Cardiac muscle cell (in vitro differentiated cells and primary cell): ENCODE results near the gene THADA. TPM values are rescaled to one million over a fixed set of nuclear protein-coding genes. Genes with fewer than 3 reads are reported as not detected.
A peak's percentile ranks its signal among the peaks of the same experiment; 100 is the strongest.

Experiments used
- DNase-seq, 2 donors: peaks; one replicate each; pipeline versions ENCODE4 v3.0.0 to v3.0.0-alpha.2; 2010 to 2017; ENCODE audit warnings: low read depth in 1 of 2, low spot score in 1 of 2
- H3K27ac ChIP-seq: fragments of 200-600 bp; sonication (generic); 2 replicates; pipeline ENCODE4 v1.5.1; 2016
- H3K27me3 ChIP-seq: fragments of 200-600 bp; sonication (generic); 2 replicates; pipeline ENCODE4 v1.6.0; 2016; ENCODE audit warnings: control low read depth
- H3K36me3 ChIP-seq: fragments of 200-600 bp; sonication (generic); 2 replicates; pipeline ENCODE4 v1.5.1; 2016; ENCODE audit warnings: control low read depth
- H3K4me1 ChIP-seq: fragments of 200-600 bp; sonication (generic); 2 replicates; pipeline ENCODE4 v1.8.1; 2017; ENCODE audit warnings: low read depth, mild to moderate bottlenecking, mixed run types
- H3K4me3 ChIP-seq: fragments of 200-600 bp; sonication (generic); 2 replicates; pipeline ENCODE4 v1.5.1; 2016; ENCODE audit warnings: mild to moderate bottlenecking
- H3K9me3 ChIP-seq: fragments of 200-600 bp; sonication (generic); 2 replicates; pipeline ENCODE4 v1.5.1; 2017; ENCODE audit warnings: low read depth, mild to moderate bottlenecking, control low read depth
- CTCF ChIP-seq: IDR thresholded peaks from 2 replicates; pipeline ENCODE4 v1.5.1; 2012; ENCODE audit warnings: low read depth, mild to moderate bottlenecking, low read length
- polyA plus RNA-seq: library from polyadenylated mRNA; unstranded; fragments of >200 nt; fragmentation: Nextera tagmentation; extraction: Ambion mirVana; gene quantifications from 2 replicates; pipeline ENCODE4 v1.2.1, GENCODE V29; 2016
- total RNA-seq: library from RNA; depleted of rRNA; stranded (reverse); fragments of >200 nt; gene quantifications from 2 replicates; pipeline ENCODE4 v1.2.3, GENCODE V29; 2016

The THADA gene
- total and polyA plus RNA-seq, 2 experiments from 2014 or later: 11.9 to 17.3 TPM

GRCh38 chr2:43265421-43265820, 330.4 kb downstream of the THADA start:
- no peaks in the 10 kb centered on the region for H3K9me3 ChIP-seq

GRCh38 chr2:43265001-43265400, 330.8 kb downstream of the THADA start:
- H3K4me3 ChIP-seq: no peak overlapping the region
- peak; percentile 24 to 89 for DNase-seq
- TF ChIP-seq CTCF: no peak
- peak overlapping the region; percentile 35 for H3K27ac ChIP-seq
- H3K9me3 ChIP-seq: no peaks in the 10 kb centered on the region
- H3K4me1 ChIP-seq: peaks cover 47% of the 10 kb centered on the region
- H3K36me3 ChIP-seq: no peaks in the 10 kb centered on the region
- no peaks in the 10 kb centered on the region for H3K27me3 ChIP-seq

More at GRCh38 chr2:43265421-43265820, 330.4 kb downstream of the THADA start:
- Histone ChIP-seq H3K4me3 (no peak overlapping the region), H3K36me3 (no peaks in the 10 kb centered on the region), H3K27me3 (no peaks in the 10 kb centered on the region), H3K27ac (peak overlapping the region; percentile 35), H3K4me1 (peaks cover 47% of the 10 kb centered on the region)
- TF ChIP-seq CTCF: no peak
- peak; percentile 80 to 82 for DNase-seq

- no peak for TF ChIP-seq CTCF
- no peak for DNase-seq
- H3K27ac ChIP-seq: no peak overlapping the region
These were observed 332.9 kb downstream of the THADA start for GRCh38 chr2:43262951-43263350.

GRCh38 chr2:43262239-43262638, 333.6 kb downstream of the THADA start:
- TF ChIP-seq CTCF: no peak
- DNase-seq: no peak
- no peaks in the 10 kb centered on the region for H3K9me3 ChIP-seq
- H3K36me3 ChIP-seq: no peaks in the 10 kb centered on the region
- H3K27ac ChIP-seq: no peak overlapping the region
- H3K4me1 ChIP-seq: peaks cover 30% of the 10 kb centered on the region
- H3K27me3 ChIP-seq: no peaks in the 10 kb centered on the region
- H3K4me3 ChIP-seq: no peak overlapping the region

More at GRCh38 chr2:43262951-43263350, 332.9 kb downstream of the THADA start:
- Histone ChIP-seq H3K4me1 (peaks cover 33% of the 10 kb centered on the region), H3K4me3 (no peak overlapping the region), H3K9me3 (no peaks in the 10 kb centered on the region), H3K36me3 (no peaks in the 10 kb centered on the region), H3K27me3 (no peaks in the 10 kb centered on the region)

- no peak for TF ChIP-seq CTCF
- Histone ChIP-seq H3K27ac (no peak overlapping the region), H3K36me3 (no peaks in the 10 kb centered on the region)
These were observed 336.3 kb downstream of the THADA start for GRCh38 chr2:43259512-43259911.

More at GRCh38 chr2:43259512-43259911, 336.3 kb downstream of the THADA start:
- Histone ChIP-seq H3K4me3 (no peak overlapping the region), H3K9me3 (no peaks in the 10 kb centered on the region), H3K4me1 (peaks cover 25% of the 10 kb centered on the region), H3K27me3 (no peaks in the 10 kb centered on the region)
- no peak for DNase-seq
